ENCODE data around the gene MACROD1.

DNA sequence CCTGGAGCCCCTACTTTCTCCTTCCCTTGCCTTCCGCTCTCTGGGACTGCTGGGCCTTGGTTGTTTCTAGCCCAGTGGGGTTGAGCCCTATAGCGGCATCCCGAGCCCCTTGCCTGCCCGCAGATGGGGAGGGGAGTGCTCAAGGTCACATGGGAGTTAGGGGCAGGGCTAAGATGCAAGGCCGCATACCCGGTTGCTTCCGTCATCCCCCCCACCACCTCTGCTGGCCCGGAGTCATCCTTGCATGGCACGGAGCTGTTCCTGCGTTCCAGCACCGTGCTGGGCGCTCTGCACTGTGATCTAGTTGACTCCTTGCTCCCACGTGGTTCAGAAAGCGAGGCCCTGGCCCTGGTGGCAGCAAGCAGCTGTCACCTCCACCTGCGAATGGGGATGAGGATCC lies 112.2 kb downstream of the MACROD1 start:
- TF ChIP-seq CTCF (IDR thresholded peaks at IDR 0.05) (no peak), POLR2A (IDR thresholded peaks at IDR 0.05) (no peak), POLR2AphosphoS5 (IDR thresholded peaks at IDR 0.05; ENCODE audit: insufficient read depth in 1 of 2, low read depth in 1 of 2) (no peak)
